ENCODE data around the gene TSPYL1. TPM values are rescaled to one million over a fixed set of nuclear protein-coding genes. Genes with fewer than 3 reads are reported as not detected.

The TSPYL1 gene
- polyA plus RNA-seq, 6 donors from 2014 or later, result 51.5 to 94.2 (median 68.1) TPM

GRCh38 chr6:116313101-116313776, 33.5 kb upstream of the TSPYL1 start:
- no peak overlapping the region for H3K4me3 Mint-ChIP-seq
- H3K4me1 Mint-ChIP-seq, result peaks cover 8 to 12% (median 9%) of the 10 kb centered on the region in 3 donors
- no peak overlapping the region for H3K27ac Mint-ChIP-seq
- ATAC-seq (ENCODE audit: low read depth in 2 of 2), result no peak
- peaks cover 9 to 18% of the 10 kb centered on the region in 2 donors for H3K36me3 Mint-ChIP-seq
- no peak for DNase-seq
- no peaks in the 10 kb centered on the region for H3K27me3 Mint-ChIP-seq
- no peaks in the 10 kb centered on the region for H3K9me3 Mint-ChIP-seq

- peaks cover 9 to 18% of the 10 kb centered on the region in 2 donors for H3K36me3 Mint-ChIP-seq
- DNase-seq, result no peak
- no peak for ATAC-seq (ENCODE audit: low read depth in 2 of 2)
- peaks cover 4 to 7% (median 6%) of the 10 kb centered on the region in 3 donors for H3K4me1 Mint-ChIP-seq
- H3K27me3 Mint-ChIP-seq, result no peaks in the 10 kb centered on the region
- no peak overlapping the region for H3K27ac Mint-ChIP-seq
- no peaks in the 10 kb centered on the region for H3K9me3 Mint-ChIP-seq
- H3K4me3 Mint-ChIP-seq, result no peak overlapping the region
Observed at GRCh38 chr6:116309657-116310056, 29.9 kb upstream of the TSPYL1 start.

GRCh38 chr6:116309001-116309400, 29.3 kb upstream of the TSPYL1 start:
- Mint-ChIP-seq H3K27ac (no peak overlapping the region), H3K27me3 (no peaks in the 10 kb centered on the region), H3K4me3 (no peak overlapping the region), H3K36me3 (peaks cover 9 to 18% of the 10 kb centered on the region in 2 donors), H3K4me1 (peaks cover 6 to 7% (median 7%) of the 10 kb centered on the region in 3 donors), H3K9me3 (no peaks in the 10 kb centered on the region)
- no peak for DNase-seq
- no peak for ATAC-seq (ENCODE audit: low read depth in 2 of 2)

GRCh38 chr6:116307633-116308032, 27.9 kb upstream of the TSPYL1 start:
- Mint-ChIP-seq H3K4me3 (no peak overlapping the region), H3K9me3 (no peaks in the 10 kb centered on the region), H3K27ac (peak overlapping the region in 1 of 6 donors; percentile 47), H3K4me1 (peaks cover 14 to 17% (median 15%) of the 10 kb centered on the region in 3 donors), H3K27me3 (no peaks in the 10 kb centered on the region), H3K36me3 (peaks cover 9 to 18% of the 10 kb centered on the region in 2 donors)
- DNase-seq (no peak), ATAC-seq (ENCODE audit: low read depth in 2 of 2) (no peak)

- Mint-ChIP-seq H3K27me3 (no peaks in the 10 kb centered on the region), H3K36me3 (peaks cover 9 to 18% of the 10 kb centered on the region in 2 donors), H3K9me3 (peaks cover 0 to 3% (median 0%) of the 10 kb centered on the region in 7 donors), H3K4me3 (no peak overlapping the region), H3K27ac (no peak overlapping the region), H3K4me1 (peaks cover 14 to 17% (median 15%) of the 10 kb centered on the region in 3 donors)
- ATAC-seq (ENCODE audit: low read depth in 2 of 2) (no peak), DNase-seq (no peak)
Observed at GRCh38 chr6:116307001-116307400, 27.3 kb upstream of the TSPYL1 start.

- peak overlapping the region in 1 of 6 donors; percentile 72 for H3K27ac Mint-ChIP-seq
- peaks cover 0 to 8% (median 0%) of the 10 kb centered on the region in 7 donors for H3K9me3 Mint-ChIP-seq
- DNase-seq (no peak), ATAC-seq (ENCODE audit: low read depth in 2 of 2) (peak in 1 of 2 donors; percentile 32)
- H3K4me1 Mint-ChIP-seq, result peaks cover 14 to 17% (median 15%) of the 10 kb centered on the region in 3 donors
- peak overlapping the region in 1 of 8 donors; percentile 26 for H3K4me3 Mint-ChIP-seq
- H3K36me3 Mint-ChIP-seq, result no peaks in the 10 kb centered on the region
- no peaks in the 10 kb centered on the region for H3K27me3 Mint-ChIP-seq
Observed at GRCh38 chr6:116304538-116305097, 24.9 kb upstream of the TSPYL1 start.

GRCh38 chr6:116301104-116301503, 21.4 kb upstream of the TSPYL1 start:
- H3K4me1 Mint-ChIP-seq, result peaks cover 14 to 19% (median 15%) of the 10 kb centered on the region in 3 donors
- no peaks in the 10 kb centered on the region for H3K27me3 Mint-ChIP-seq
- H3K9me3 Mint-ChIP-seq, result peaks cover 0 to 14% (median 4%) of the 10 kb centered on the region in 7 donors
- no peaks in the 10 kb centered on the region for H3K36me3 Mint-ChIP-seq
- no peak overlapping the region for H3K4me3 Mint-ChIP-seq
- H3K27ac Mint-ChIP-seq, result no peak overlapping the region
- DNase-seq (no peak), ATAC-seq (ENCODE audit: low read depth in 2 of 2) (no peak)

GRCh38 chr6:116300566-116300965, 20.8 kb upstream of the TSPYL1 start:
- Mint-ChIP-seq H3K9me3 (peaks cover 0 to 14% (median 4%) of the 10 kb centered on the region in 7 donors), H3K4me3 (no peak overlapping the region), H3K27me3 (no peaks in the 10 kb centered on the region), H3K27ac (no peak overlapping the region), H3K4me1 (peaks cover 14 to 19% (median 15%) of the 10 kb centered on the region in 3 donors), H3K36me3 (no peaks in the 10 kb centered on the region)
- no peak for ATAC-seq (ENCODE audit: low read depth in 2 of 2)
- no peak for DNase-seq

- Mint-ChIP-seq H3K4me3 (no peak overlapping the region), H3K4me1 (peaks cover 7 to 20% (median 12%) of the 10 kb centered on the region in 3 donors)
- DNase-seq, result no peak
Observed at GRCh38 chr6:116298973-116299372, 19.2 kb upstream of the TSPYL1 start.

GRCh38 chr6:116298273-116298672, 18.5 kb upstream of the TSPYL1 start:
- no peak for ATAC-seq (ENCODE audit: low read depth in 2 of 2)
- H3K27me3 Mint-ChIP-seq, result no peaks in the 10 kb centered on the region
- peak overlapping the region in 1 of 6 donors; percentile 55 for H3K27ac Mint-ChIP-seq
- DNase-seq, result no peak
- H3K36me3 Mint-ChIP-seq, result no peaks in the 10 kb centered on the region
- H3K4me3 Mint-ChIP-seq, result no peak overlapping the region
- H3K9me3 Mint-ChIP-seq, result peaks cover 0 to 14% (median 4%) of the 10 kb centered on the region in 7 donors
- H3K4me1 Mint-ChIP-seq, result peaks cover 4 to 16% (median 6%) of the 10 kb centered on the region in 3 donors

More at GRCh38 chr6:116298973-116299372, 19.2 kb upstream of the TSPYL1 start:
- peaks cover 0 to 14% (median 4%) of the 10 kb centered on the region in 7 donors for H3K9me3 Mint-ChIP-seq
- H3K27ac Mint-ChIP-seq, result no peak overlapping the region
- ATAC-seq (ENCODE audit: low read depth in 2 of 2), result no peak
- no peaks in the 10 kb centered on the region for H3K27me3 Mint-ChIP-seq
- H3K36me3 Mint-ChIP-seq, result no peaks in the 10 kb centered on the region

GRCh38 chr6:116292553-116292952, 12.8 kb upstream of the TSPYL1 start:
- Mint-ChIP-seq H3K4me1 (peaks cover 0 to 10% (median 0%) of the 10 kb centered on the region in 3 donors), H3K9me3 (no peaks in the 10 kb centered on the region), H3K36me3 (no peaks in the 10 kb centered on the region), H3K4me3 (no peak overlapping the region), H3K27me3 (no peaks in the 10 kb centered on the region), H3K27ac (no peak overlapping the region)
- no peak for DNase-seq
- no peak for ATAC-seq (ENCODE audit: low read depth in 2 of 2)

- Mint-ChIP-seq H3K27ac (no peak overlapping the region), H3K36me3 (no peaks in the 10 kb centered on the region), H3K27me3 (no peaks in the 10 kb centered on the region), H3K4me1 (peaks cover 0 to 10% (median 0%) of the 10 kb centered on the region in 3 donors), H3K4me3 (no peak overlapping the region), H3K9me3 (no peaks in the 10 kb centered on the region)
- DNase-seq (no peak), ATAC-seq (ENCODE audit: low read depth in 2 of 2) (no peak)
Observed at GRCh38 chr6:116291701-116292396, 12.1 kb upstream of the TSPYL1 start.

- H3K4me1 Mint-ChIP-seq, result peaks cover 0 to 10% (median 0%) of the 10 kb centered on the region in 3 donors
- no peaks in the 10 kb centered on the region for H3K9me3 Mint-ChIP-seq
- no peaks in the 10 kb centered on the region for H3K27me3 Mint-ChIP-seq
- H3K27ac Mint-ChIP-seq, result no peak overlapping the region
- no peaks in the 10 kb centered on the region for H3K36me3 Mint-ChIP-seq
- no peak for ATAC-seq (ENCODE audit: low read depth in 2 of 2)
- no peak overlapping the region for H3K4me3 Mint-ChIP-seq
- DNase-seq, result no peak
Observed at GRCh38 chr6:116290799-116291198, 11.1 kb upstream of the TSPYL1 start.
